ENCODE results near the gene TMEM205.
A peak's percentile ranks its signal among the peaks of the same experiment; 100 is the strongest.
"Not testable (repeated sequence)": the region's sequence is repeated elsewhere in the genome, so short reads cannot be mapped to it uniquely, and the experiment has no call there.

TMEM205 gene

DNA sequence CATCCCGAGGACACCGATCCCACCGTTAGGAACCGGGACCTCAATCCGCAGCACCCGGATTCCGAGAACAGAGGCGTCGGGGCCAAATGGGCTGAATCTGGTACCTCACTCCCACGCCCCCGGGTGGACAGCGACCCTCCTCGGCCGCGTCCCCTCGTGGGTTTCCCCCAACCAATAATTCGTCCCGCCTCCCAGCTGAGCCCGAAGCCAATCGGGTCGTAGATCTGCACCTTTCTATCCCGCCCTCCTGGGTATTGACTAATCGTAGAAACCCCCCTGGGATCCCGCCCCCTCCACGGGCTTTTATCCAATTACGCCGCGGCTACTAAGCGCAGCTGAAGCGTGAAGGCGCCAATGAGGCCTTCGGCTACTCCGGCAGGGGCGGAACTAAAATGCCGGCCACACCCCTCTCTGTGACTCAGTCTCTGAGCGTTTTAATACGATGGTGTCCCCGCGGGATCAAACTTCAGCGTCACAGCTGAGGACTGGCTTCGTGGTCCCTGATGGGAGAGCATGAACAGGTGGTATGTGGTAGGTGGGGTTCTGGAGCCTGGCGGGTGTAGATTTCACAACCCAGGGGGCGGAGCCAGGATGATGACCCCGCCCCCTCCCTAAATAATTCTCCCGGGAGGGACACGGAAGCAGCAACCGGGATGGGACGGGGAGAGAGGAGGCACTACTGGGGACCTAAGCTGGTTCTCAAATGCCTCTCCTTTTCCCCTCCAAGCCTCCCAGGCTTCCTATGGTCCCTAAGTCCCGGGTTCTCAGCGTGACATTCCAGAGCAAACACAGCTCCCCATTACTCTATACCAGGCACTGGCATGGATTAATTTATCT, at the start of gene TMEM205, which contains the start of gene CCDC159:
Gene TMEM205 (minus strand): TSS at position 165 of the 837 bp plus-strand sequence. CDS start 649 bp downstream, outside the sequence.
Gene CCDC159 (plus strand): TSS at position 416 of the 837 bp plus-strand sequence. CDS start 88 bp downstream, at position 504.
- peak; percentile 100 for DNase-seq (ENCODE audit: low spot score)

DNA sequence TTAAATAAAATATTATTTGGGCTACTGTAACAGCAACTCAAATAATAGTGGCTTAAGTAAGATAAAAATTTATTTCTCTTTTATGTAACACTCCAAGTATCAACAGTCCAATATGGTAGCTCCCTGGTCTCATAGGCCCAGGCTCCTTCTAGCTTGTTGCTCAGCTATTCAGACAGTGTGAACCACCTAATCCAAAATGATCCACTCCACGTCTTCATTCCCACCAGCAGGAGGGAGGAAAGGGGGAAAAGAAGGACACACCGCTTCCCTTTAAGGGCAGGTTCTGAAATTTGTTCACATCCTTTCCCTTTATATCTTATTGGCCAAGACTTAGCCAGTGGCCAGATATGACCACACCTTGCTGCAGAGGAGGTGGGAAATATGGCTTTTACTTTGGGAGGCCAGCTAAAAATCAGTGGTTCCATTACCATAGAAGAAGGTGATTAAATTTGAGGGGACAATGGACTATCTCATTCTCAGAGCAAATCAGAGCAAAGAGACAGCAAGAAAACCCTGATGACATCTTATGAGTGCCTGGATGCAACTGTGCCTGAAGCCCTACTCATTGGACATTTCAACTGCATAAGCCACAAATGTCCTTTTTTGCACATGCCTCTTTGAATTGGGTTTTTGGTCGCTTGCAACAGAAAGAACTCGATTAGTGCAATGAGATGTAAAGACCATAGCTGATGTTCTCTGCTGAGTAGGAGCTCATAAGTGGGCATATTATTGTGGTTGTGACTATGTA, 45.0 kb upstream of the TMEM205 start:
- DNase-seq (ENCODE audit: low spot score): no peak

DNA sequence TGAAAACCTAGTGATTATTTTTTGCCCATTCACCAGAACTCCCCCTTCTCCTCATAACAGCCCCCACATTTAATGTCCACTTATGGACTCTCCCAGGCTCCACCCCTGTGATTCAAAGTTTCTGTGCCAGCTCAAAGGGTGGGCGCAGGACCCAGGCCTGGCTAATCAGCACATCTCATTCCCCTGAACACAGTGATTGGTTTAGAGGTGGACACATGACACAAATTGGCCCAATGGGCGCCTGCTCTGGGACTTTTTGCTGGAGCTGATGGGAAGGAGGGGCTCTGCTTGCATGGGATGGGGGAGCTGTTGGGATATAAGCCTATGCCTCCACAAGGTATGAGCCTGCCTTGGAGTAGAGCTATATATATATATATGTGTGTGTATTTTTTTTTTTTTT, 44.3 kb upstream of the TMEM205 start:
- DNase-seq (ENCODE audit: low spot score): no peak

DNA sequence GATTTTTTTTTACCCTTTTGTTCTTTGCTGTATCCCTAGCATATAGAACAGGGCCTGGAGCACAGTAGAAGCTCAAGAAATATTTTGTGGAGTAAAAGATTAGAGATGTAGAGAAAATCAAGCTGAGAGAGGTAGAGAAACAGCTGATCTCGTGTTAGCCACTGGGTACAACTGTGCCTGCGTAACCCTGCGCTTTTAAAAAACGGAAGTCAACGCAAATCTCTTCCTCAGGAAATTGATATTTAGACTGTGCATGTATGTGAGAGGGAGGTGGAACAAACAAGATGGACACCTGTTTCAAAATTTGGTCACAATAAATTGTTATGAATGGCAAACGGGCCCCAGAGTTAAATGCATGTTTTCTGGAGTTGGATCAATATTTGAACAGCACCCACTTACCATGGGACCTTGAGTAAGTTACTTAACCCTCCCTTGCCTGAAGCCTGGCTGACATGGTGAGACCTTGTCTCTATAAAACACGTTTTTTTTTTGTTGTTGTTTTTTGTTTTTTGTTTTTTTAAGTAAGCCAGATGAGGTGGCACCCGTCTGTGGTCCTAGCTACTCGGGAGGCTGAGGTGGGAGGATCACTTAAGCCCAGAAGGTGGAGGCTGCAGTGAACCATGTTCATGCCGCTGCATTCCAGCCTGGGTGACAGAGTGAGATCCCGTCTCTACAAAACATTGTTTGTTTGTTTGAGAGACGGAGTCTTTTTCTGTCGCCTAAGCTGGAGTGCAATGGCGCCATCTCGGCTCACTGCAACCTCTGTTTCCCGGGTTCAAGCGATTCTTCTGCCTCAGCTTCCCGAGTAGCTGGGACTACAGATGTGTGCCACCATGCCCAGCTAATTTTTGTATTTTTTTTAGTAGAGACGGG, 41.3 kb upstream of the TMEM205 start:
- DNase-seq (ENCODE audit: low spot score): no peak

DNA sequence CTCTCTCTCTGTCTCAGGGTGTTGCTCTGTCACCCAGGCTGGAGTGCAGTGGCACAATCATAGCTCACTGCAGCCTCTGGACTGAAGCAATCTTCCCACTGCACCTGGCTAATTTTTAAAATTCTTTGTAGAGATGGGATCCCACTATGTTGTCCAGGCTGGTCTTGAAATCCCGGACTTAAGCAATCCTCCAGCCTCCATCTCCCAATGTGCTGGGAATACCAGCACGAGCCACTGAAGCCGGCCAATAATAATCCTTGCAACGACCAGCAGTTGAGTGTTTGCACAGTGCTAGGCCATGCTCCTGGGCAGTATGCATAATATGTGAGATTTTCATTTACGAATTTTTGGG, 38.7 kb upstream of the TMEM205 start:
- DNase-seq (ENCODE audit: low spot score): no peak

DNA sequence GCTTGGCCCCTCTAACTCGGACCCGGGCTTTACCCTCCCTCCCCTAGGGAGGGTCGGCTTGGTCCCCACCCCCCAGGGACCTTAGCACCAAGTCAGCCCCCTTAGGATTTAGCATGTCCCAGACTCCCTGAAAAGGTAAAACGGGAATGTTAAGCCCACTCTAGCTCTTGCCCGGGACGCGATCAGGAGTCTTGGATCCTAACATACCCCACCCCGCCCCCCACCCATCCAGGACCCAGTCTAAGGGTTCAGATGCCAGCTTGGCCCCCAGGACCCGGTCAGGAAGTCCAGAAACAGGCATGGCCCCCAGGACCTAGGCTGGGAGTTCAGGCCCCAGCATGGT, 37.6 kb upstream of the TMEM205 start:
- DNase-seq (ENCODE audit: low spot score): no peak

DNA sequence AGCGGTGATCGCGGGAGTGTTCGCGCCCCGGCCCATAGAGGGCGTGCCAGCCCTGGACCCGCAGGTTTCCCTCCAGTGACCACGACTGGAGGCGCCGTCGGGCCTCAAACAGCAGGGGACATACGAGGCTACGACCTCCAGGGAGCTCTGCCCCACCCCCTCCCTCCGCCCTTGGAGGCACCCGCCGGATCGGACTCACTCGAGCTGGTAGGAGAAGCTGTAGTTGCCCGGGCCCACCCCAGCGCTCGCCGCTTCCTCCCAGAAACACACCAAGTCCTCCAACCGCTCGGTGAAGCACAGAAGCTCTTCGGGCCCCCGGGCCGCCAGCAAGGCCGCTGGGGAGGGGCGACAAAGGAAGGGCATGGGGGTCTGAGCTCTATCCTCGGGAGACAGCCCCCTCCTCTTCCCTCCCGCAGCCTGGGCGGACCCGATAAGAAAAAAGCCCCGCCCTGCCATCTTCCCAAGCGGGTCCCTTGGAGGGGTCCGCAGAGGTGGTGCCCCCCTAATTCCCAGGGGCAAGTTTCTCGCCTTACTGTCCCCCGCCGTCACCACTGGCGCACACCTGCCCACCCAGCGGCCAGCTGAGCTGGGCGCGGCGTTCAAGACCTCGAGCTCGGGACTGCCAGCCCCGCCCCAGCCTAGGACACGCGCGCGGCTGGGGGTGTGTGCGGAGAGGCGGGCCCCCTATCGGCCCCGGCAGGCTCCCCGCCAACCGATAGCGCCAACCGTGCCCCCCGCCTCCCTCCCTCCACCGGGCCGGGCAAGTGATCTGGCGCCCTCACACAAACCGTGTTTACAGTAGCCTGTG, 37.0 kb upstream of the TMEM205 start:
- DNase-seq (ENCODE audit: low spot score): peak; percentile 22

DNA sequence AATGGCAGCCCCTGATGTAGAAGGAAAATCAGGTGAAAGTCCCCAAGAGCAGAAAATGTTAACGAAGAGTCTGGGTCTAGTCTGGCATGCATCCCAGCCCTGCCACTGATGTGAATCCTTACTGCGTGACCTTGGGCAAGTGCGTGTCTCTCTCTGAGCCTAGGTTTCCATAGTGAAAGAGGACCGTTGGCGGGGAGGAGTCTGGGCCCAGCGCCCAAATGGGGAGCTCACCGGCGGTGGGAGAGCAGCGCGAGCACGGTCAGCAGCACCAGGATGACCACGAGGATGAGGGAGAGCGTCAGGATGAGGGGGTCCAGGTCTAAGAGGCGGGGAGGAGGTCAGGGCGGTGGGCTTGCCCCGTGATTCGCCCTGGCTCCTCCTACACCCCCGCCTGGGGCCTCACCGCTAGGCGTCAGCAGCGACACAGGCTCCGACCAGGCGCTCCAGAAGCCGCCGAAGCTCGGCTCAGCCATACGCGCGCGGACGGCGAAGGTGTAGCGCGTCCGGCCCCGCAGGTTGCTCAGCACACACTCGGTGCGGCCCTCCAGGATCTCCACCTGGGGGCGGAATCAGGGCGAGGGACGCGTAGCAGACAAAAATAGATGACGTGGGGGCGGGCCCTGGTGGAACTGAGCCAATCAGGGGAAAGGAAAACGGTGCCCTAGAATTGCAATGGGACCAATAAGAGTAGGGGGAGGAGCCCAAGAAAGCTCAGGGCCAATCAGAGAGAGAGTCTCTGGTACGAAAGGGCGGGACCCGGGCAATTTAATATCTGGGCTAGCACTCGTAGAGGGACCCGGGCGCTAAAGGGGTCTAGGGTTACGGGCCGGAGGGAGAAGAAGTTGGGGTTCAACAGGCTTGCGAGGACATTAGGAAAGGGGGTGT, 34.8 kb upstream of the TMEM205 start:
- DNase-seq (ENCODE audit: low spot score): peak; percentile 99

DNA sequence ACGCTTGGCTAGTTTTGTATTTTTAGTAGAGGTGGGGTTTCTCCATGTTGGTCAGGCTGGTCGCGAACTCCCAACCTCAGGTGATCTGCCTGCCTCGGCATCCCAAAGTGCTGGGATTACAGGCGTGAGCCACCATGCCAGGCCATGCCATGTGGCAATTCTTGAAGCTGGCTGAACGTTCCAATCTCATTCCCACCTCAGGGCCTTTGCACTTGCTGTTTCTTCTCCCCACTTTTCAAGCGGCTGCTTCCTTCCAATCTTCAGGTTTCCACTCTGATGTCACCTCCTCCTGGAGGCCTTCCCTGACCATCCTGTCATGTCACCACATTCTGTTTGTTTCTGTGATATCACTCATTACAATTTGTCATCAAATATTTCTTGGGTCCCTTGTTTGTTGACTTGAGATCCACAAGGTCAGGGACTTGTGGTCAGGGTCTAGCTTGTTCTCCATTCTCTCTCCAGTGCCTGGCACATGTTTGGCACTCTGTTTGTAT, 33.8 kb upstream of the TMEM205 start:
- DNase-seq (ENCODE audit: low spot score): no peak

DNA sequence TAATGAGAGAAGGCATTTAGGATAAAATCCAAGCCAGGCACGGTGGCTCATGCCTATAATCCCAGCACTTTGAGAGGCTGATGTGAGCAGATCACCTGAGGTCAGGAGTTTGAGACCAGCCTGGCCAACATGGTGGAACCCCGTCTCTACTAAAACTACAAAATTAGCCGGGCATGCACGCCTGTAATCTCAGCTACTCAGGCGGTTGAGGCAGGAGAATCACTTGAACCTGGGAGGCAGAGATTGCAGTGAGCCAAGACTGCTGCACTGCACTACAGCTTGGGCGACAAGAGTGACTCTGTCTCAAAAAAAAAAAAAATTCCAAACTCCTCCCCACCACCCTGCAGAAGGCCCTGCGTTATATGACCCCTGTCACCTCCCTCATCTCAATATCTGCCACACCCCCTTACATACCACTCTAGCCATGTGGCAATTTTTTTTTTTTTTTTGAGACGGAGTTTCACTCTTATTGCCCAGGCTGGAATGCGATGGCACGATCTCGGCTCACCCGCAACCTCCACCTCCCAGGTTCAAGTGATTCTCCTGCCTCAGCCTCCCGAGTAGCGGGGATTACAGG, 33.3 kb upstream of the TMEM205 start:
- DNase-seq (ENCODE audit: low spot score): not testable (repeated sequence)

DNA sequence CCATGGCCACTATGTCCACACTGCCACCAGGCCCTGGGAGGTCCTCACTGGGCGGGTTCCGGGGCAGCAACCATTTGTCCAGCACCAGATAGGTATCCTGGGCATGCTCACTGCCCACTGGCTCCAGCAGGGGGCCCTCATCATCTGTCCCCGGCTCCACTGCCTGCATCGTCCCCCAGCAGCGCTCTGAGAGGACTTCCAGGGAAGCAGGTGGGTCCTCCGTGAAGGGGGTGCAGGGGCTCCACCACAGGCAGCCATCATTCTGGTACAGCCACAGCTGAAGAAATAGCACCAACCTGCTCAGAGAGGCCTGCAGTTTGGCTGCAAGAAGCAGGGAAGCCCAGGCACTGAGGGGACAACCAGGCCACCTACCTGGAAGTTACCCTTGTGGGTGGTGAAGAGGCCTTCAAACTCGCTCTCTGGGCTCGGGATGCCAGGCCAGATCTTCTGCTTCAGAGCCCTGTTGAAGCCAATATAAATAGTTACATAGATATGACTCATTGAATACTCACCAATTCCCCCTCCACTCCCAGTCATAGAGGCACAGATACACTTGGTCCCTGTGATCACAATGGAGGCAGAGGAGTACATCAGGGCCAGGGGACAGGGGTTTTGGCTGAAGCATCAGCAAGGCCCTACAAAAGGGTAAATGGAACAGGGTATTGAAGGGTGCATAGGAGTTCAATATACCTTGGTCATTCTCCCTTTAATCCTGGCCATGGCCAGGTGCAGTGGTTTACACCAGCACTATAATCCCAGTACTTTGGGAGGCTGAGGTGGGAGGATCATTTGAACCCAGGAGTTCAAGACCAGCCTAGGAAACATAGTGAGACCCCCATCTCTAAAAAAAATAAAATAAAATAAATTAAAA, 32.5 kb upstream of the TMEM205 start:
- no peak for DNase-seq (ENCODE audit: low spot score)

DNA sequence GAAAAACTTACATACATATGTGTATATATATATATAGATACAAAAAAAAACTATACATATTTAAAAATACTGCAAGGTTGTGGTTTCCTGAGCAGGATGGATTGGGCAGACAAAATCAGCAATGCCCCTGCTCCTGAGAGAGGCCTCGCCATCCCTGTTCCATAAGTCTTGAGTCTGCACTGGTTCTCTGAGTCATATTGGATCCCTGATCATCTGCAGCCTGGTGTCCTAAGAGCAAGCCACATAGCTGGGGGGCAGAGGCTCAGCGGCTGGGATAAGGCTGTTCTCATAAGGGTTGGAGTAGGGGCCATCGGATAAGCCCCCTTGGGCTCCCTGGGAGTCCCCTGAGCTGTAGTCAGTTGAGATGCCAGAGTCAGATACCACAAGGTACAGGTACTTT, 31.7 kb upstream of the TMEM205 start:
- DNase-seq (ENCODE audit: low spot score): no peak

DNA sequence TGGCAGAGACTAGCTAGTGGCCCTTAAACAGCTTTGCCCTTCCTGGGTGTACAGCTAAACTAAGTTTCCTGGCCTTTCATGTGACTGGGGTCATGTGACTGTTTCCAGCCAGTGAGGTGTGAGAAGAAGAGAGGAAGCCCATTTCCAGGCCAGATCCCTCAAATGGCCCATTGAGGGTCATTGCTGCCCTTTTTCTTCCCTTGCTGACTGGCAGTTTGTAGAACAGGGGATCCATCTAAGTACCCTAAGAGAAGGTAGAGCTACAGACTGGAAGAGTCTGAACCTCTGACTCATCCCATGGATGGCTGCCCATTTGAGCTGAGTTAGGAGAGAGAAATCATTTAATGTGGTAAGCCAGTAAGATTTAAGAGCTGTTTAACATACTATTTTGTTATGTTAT, 31.2 kb upstream of the TMEM205 start:
- no peak for DNase-seq (ENCODE audit: low spot score)

DNA sequence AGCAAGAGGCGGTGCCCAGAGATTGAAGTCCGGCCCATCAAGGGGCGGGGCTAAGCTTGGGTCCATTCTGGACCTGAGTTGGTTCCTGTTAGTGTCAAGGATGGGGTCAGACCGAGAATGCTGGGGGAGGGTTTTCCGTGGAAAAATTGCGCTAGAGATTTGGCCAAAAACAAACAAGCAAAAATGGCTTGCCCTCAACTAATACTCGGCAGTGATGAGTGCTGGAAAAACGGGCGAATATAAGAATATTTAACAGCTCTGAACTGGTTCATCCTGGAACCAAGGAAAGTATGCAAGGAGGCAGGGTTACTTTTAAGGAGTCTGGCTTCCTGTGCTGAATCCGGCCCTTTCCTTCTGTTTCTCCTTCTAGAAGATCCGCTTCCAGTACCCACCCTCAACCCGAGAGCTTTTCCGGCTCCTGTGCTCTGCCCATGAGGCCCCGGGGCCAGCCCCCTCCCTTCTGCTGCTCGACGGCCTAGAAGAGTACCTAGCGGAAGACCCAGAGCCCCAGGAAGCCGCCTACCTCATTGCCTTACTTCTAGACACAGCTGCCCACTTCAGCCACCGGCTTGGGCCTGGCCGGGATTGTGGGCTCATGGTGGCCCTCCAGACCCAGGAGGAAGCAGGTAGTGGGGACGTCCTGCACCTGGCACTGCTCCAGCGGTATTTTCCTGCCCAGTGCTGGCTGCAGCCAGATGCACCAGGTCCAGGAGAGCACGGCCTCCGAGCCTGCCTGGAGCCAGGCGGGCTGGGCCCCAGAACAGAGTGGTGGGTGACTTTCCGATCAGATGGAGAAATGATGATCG, 29.3 kb upstream of the TMEM205 start:
- DNase-seq (ENCODE audit: low spot score): peak; percentile 73

DNA sequence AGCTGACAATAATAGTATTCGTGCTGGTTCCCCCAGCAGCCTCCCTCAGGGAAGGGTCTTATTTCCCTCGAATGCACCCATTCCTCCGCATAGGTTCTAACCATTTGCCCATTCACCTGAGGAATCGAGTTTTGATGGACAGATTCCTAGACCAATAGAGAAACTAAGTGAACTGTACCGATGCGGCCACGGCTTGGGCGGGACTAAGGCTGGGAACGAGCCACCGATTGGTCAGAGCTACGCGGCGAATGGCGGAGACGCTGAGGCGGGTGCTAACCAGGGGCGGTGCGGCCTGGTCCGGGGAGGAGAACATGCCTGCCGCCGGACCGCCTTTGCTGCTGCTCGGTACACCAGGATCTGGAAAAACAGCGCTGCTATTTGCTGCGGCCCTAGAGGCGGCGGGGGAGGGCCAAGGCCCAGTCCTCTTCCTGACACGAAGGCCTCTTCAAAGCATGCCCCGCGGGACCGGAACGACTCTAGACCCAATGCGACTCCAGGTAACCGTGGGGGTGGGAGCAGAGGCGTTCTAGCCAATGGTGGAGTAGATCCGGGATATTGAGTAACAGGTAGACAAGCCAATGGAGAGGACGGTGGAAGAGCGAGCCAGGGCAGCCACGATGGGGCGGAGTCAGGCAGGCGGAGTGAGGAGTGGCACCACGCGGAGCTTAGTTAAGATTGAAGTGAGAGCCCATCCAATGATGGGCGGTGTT, 28.5 kb upstream of the TMEM205 start, which contains the start of gene SWSAP1:
Gene SWSAP1 (plus strand): TSS at position 234 of the 710 bp plus-strand sequence. CDS start 15 bp downstream, at position 249.
- peak; percentile 99 for DNase-seq (ENCODE audit: low spot score)

DNA sequence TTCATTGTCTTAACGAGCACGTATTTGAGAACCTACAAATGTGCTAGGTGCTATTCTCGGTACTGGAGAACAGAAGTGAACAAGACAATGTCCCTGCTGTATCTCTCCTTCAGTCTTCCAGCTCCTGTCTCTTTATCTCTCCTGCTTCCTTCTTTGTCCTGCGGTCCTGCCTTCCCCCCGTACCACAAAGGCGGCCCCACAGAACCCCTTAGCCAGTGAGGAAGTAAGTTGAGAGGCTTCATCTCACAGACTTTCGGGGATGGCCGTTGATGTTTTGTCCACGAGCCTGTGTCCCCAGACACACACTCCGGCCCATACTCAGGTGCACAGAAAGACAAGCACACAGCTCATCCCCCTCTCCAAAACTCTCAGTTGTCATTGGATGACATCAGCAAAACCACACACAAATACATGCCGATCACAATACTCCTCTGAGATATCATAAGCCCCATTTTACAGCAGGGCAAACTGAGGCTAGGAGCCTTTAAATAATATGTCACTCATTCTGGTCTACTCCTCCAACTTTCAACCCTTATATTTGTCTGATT, 27.9 kb upstream of the TMEM205 start:
- no peak for DNase-seq (ENCODE audit: low spot score)
